Activated T-cell treated with anti-CD3 and anti-CD28 coated beads, Interleukin-2, amount 50 U/mL, for 24 hours (primary cell): Measurements from ENCODE around the gene AFTPH.

Experiments used
- DNase-seq: peaks from one replicate; pipeline ENCODE4 v3.0.0-alpha.2; 2020
- H3K27ac Mint-ChIP-seq: 2 replicates; pipeline ENCODE4 v1.8.0; 2020; ENCODE audit warnings: mild to moderate bottlenecking, mixed read lengths
- H3K27me3 Mint-ChIP-seq: 2 replicates; pipeline ENCODE4 v1.8.0; 2020; ENCODE audit warnings: mixed read lengths
- H3K36me3 Mint-ChIP-seq: 2 replicates; pipeline ENCODE4 v1.8.0; 2020; ENCODE audit warnings: low read depth, mixed read lengths
- H3K4me1 Mint-ChIP-seq: 2 replicates; pipeline ENCODE4 v1.8.0; 2020; ENCODE audit warnings: low read depth, mixed read lengths
- H3K4me3 Mint-ChIP-seq: 2 replicates; pipeline ENCODE4 v1.8.0; 2020; ENCODE audit warnings: mild to moderate bottlenecking, moderate library complexity, mixed read lengths
- H3K9me3 Mint-ChIP-seq: 2 replicates; pipeline ENCODE4 v1.8.0; 2020; ENCODE audit warnings: mixed read lengths

AFTPH gene

DNA sequence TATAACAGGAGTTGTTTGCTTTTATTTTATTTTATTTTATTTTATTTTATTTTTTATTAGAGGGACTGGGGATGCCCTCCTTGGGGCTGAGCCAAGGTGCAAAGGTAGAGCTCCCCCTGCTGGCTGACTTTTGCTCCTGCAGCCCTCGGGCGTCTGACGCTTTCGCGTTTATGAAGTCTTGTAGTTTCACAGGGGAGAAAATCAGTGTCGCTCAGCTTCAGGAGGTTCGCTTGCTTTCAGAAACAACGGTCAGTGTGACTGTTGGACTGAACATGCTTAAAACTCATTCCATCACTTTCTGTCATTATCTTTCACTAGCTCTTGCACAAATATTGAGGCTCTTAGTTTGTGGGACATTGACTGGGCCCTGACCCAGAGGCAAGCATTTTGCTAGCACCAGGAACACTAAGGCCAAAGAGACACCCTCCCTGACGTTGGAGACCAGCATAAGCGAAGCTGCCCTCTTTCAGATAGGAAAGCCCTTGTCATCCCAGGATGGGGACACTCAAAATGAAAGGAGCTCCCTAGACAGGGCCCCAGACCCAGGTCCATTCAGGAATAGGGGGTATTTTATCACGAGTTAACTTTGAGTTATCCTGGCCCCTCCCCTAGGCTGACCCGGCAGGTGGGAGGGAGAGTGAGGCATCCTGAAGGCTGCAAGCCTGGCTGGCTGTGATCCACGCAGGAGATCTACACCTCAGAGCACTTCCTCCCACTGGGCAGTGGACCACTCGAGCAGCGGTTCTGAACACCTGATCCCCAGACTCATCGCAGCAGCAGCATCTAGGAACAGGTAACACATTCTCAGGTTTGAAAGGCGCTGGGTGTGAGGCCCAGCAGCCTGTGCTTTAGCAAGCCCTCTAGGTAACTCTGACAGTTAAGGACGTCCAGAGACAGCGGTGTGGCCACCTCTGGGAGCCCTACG is 35.8 kb upstream of the AFTPH start:
- Mint-ChIP-seq H3K4me1 (peaks cover 9% of the 10 kb centered on the region), H3K36me3 (no peaks in the 10 kb centered on the region), H3K9me3 (no peaks in the 10 kb centered on the region), H3K27me3 (no peaks in the 10 kb centered on the region), H3K27ac (no peak overlapping the region), H3K4me3 (no peak overlapping the region)
- peak; percentile 86 for DNase-seq

DNA sequence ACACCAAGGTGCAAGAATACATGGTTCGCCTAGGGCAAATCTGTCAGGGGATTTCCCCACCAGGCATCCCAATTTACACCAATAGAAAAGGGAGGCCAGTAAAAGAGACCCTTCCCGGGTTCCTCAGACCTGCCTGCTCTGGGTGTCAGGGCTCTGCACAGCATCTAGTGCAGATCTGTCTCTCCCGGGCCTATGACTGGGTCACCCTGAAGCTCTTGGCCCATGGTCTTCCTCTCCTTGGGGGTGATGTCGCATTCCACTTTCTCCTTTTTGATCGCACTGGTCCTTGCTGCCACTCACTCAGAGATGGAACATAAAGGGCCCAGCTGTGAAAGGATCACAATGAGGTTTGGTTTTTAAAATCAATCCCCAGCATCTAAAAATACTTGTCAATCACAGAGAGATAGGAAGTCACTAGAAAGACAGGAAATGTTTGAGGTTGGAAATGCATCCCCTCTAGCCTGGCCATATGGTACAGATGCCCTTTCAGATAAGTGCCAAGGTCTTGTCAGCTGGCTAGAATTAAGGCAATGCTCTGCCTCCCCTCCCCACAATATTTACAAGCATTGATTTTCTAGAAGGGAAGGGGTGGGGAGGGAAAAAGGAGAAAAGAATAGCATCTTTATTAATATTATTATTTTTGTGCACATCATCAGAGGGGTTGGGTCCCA is 34.9 kb upstream of the AFTPH start:
- H3K36me3 Mint-ChIP-seq = no peaks in the 10 kb centered on the region
- H3K4me3 Mint-ChIP-seq = no peak overlapping the region
- no peaks in the 10 kb centered on the region for H3K27me3 Mint-ChIP-seq
- H3K27ac Mint-ChIP-seq = no peak overlapping the region
- DNase-seq = no peak
- no peaks in the 10 kb centered on the region for H3K9me3 Mint-ChIP-seq
- peaks cover 9% of the 10 kb centered on the region for H3K4me1 Mint-ChIP-seq

DNA sequence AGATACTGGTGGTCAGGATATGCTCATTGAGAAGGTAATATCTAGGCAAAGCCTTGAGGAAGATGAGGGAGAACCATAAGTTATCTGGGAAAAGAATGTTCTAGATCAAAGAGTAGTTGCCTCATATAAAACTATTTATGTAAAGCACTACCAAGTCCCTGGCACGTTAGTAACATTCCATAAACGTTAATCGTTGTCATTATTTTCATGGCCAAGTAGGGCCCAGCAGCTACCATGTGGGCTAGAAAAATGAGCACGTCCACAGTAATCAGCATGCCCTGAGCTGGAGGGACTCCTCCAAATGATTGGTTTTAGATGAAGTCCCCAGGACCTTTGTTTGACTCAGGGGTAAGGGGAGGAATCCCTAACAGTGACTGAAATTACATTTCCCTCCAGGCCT is 32.7 kb upstream of the AFTPH start:
- Mint-ChIP-seq H3K4me1 (peaks cover 9% of the 10 kb centered on the region), H3K36me3 (no peaks in the 10 kb centered on the region), H3K27ac (no peak overlapping the region), H3K4me3 (no peak overlapping the region), H3K9me3 (no peaks in the 10 kb centered on the region), H3K27me3 (peaks cover 2% of the 10 kb centered on the region)
- no peak for DNase-seq

GRCh38 chr2:64492272-64492671 is 31.9 kb upstream of the AFTPH start:
- H3K36me3 Mint-ChIP-seq = no peaks in the 10 kb centered on the region
- no peak overlapping the region for H3K4me3 Mint-ChIP-seq
- no peak overlapping the region for H3K27ac Mint-ChIP-seq
- DNase-seq = no peak
- peaks cover 2% of the 10 kb centered on the region for H3K27me3 Mint-ChIP-seq
- peaks cover 9% of the 10 kb centered on the region for H3K4me1 Mint-ChIP-seq
- no peaks in the 10 kb centered on the region for H3K9me3 Mint-ChIP-seq

- no peak overlapping the region for H3K4me3 Mint-ChIP-seq
- DNase-seq = no peak
- peaks cover 5% of the 10 kb centered on the region for H3K27me3 Mint-ChIP-seq
- no peak overlapping the region for H3K27ac Mint-ChIP-seq
- H3K9me3 Mint-ChIP-seq = no peaks in the 10 kb centered on the region
- no peaks in the 10 kb centered on the region for H3K36me3 Mint-ChIP-seq
- H3K4me1 Mint-ChIP-seq = peaks cover 9% of the 10 kb centered on the region
These were observed 31.3 kb upstream of the AFTPH start for GRCh38 chr2:64492821-64493220.

DNA sequence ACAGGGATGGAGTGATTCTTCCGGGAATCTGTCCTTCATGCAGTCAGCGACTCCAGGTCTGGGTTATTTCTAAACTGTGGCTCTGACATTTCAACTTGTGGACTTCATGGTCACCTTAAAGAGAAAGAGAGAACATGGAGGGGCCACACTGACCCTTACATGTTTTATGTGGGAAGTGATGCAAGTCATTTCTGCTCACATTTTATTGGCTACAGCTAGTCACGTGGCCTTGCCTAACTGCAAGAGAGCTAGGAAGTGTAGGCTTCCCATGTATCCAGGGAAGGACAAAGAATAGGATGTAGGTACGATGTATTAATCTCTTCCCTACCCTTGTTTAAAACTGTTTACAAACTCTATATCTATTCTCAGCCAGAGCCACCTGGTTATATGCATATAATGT is 30.3 kb upstream of the AFTPH start:
- no peak for DNase-seq
- no peaks in the 10 kb centered on the region for H3K36me3 Mint-ChIP-seq
- H3K4me3 Mint-ChIP-seq = no peak overlapping the region
- no peaks in the 10 kb centered on the region for H3K9me3 Mint-ChIP-seq
- peaks cover 3% of the 10 kb centered on the region for H3K4me1 Mint-ChIP-seq
- no peak overlapping the region for H3K27ac Mint-ChIP-seq
- H3K27me3 Mint-ChIP-seq = peaks cover 8% of the 10 kb centered on the region

GRCh38 chr2:64498438-64498837 is 25.7 kb upstream of the AFTPH start:
- DNase-seq = no peak
- peaks cover 10% of the 10 kb centered on the region for H3K27me3 Mint-ChIP-seq
- no peaks in the 10 kb centered on the region for H3K9me3 Mint-ChIP-seq

DNA sequence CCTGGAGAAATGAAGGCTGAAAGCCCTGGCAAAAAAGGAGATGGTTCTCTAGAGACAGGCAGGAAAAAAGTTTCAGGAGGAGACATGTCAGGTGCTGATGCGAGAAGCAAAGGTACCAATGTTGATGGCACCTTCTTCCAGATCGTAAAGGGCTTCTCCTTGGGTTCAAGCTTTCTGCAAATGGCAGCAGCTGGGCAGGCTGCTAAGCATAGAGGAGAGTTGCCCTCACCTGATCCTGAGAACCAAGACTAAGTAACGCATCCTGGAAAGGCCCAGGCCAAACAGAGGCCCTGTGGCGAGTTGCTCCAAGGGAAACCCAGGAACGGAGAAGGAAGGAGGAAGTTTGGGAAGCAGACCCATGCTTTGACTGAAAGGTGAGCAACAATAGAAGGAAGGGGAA is 23.6 kb upstream of the AFTPH start:
- Mint-ChIP-seq H3K27ac (no peak overlapping the region), H3K27me3 (peaks cover 10% of the 10 kb centered on the region), H3K36me3 (no peaks in the 10 kb centered on the region), H3K4me1 (peaks cover 5% of the 10 kb centered on the region), H3K4me3 (no peak overlapping the region), H3K9me3 (no peaks in the 10 kb centered on the region)
- no peak for DNase-seq

More at GRCh38 chr2:64498438-64498837, 25.7 kb upstream of the AFTPH start:
- H3K27ac Mint-ChIP-seq = no peak overlapping the region
- H3K4me3 Mint-ChIP-seq = no peak overlapping the region
- H3K36me3 Mint-ChIP-seq = no peaks in the 10 kb centered on the region
- H3K4me1 Mint-ChIP-seq = peaks cover 5% of the 10 kb centered on the region

DNA sequence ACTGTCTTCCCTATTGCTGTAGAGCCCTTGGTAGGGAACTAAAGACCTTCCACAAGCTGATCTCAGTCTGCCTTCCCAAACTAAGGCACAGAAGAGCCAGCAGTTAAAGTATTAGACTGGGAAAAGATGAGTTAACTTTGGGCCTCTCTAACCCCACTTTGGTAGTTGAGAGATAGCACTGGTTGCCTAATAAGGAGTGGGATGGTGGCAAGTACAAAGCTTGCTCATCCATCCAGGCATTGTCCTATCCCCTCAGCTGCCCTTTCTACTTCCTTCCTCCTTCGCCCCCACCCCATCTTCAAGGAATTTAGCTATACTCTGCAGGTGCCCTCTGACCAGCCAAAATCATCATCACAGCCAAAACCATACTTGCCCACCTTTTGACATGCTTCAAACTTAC is 22.2 kb upstream of the AFTPH start:
- no peak overlapping the region for H3K4me3 Mint-ChIP-seq
- H3K9me3 Mint-ChIP-seq = no peaks in the 10 kb centered on the region
- no peak for DNase-seq
- H3K27me3 Mint-ChIP-seq = peaks cover 8% of the 10 kb centered on the region
- no peaks in the 10 kb centered on the region for H3K36me3 Mint-ChIP-seq
- H3K27ac Mint-ChIP-seq = no peak overlapping the region
- peaks cover 5% of the 10 kb centered on the region for H3K4me1 Mint-ChIP-seq

GRCh38 chr2:64502860-64503259 is 21.3 kb upstream of the AFTPH start:
- no peak for DNase-seq
- no peaks in the 10 kb centered on the region for H3K9me3 Mint-ChIP-seq
- peaks cover 5% of the 10 kb centered on the region for H3K27me3 Mint-ChIP-seq
- H3K4me1 Mint-ChIP-seq = peaks cover 5% of the 10 kb centered on the region
- H3K4me3 Mint-ChIP-seq = no peak overlapping the region
- H3K27ac Mint-ChIP-seq = no peak overlapping the region
- no peaks in the 10 kb centered on the region for H3K36me3 Mint-ChIP-seq

DNA sequence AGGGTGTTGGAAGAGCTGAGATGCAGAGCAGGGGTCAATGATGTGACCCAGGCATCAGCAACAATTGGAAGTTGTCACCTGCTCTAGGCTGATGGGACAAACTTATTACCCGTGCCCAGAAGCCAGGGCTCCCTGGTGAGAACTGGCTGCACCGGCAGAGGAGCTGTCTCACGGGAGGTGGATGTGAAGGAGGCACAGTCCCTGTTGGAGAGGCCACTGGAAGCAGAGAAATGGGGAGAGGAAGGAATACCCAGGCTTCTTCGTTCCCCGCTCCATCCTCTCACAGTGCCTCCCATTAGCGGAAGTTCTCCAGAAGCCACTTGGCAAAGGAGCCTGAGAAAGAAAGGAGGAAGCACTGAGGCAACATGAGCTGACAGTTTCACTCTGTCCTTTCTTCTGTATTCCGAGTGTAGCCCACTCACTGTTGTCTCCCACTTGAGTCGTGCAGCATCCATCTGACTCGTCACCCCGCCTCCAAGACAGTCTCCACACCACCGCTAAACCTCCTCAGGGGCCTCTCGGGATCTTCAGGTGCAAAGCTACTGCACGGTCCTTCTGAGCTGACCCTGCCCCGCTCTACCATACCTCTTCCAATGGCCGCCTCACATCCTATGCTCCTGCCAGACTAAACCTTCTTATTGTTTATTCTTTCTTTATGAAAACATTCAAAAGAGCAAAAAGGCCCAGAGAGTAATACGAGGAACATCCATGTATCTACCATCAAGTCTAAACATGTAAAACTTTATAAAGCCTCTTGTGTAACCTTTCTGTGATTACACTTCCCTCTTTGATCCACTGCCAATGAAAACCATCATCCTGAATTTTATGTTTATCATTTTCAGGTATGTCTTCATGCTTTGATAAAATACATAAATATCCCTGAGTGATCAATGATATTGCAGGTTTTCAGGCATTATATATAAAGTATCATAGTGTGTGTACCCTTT is 19.1 kb upstream of the AFTPH start:
- H3K4me3 Mint-ChIP-seq = no peak overlapping the region
- H3K4me1 Mint-ChIP-seq = no peaks in the 10 kb centered on the region
- no peaks in the 10 kb centered on the region for H3K9me3 Mint-ChIP-seq
- DNase-seq = no peak
- no peaks in the 10 kb centered on the region for H3K27me3 Mint-ChIP-seq
- H3K36me3 Mint-ChIP-seq = no peaks in the 10 kb centered on the region
- H3K27ac Mint-ChIP-seq = no peak overlapping the region

DNA sequence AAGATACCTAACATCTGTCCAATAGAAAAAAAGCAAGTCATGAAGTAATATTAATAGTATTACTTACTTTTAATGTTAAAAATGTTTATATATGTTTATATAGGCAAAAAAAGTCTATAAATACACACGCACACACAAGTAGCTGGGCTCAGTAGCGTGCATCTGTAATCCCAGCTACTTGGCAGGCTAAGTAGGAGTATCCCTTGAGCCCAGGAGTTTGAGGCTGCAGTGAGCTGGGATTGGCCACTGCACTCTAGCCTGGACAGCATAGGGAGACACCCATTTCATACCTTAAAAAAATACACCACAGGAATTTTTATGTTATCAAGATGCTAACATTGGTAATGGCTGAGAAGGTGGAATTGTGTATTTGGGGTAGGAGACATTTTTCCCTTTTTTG is 17.4 kb upstream of the AFTPH start:
- no peak overlapping the region for H3K27ac Mint-ChIP-seq
- no peaks in the 10 kb centered on the region for H3K9me3 Mint-ChIP-seq
- no peaks in the 10 kb centered on the region for H3K36me3 Mint-ChIP-seq
- H3K4me1 Mint-ChIP-seq = no peaks in the 10 kb centered on the region
- H3K27me3 Mint-ChIP-seq = no peaks in the 10 kb centered on the region
- no peak for DNase-seq
- H3K4me3 Mint-ChIP-seq = no peak overlapping the region

GRCh38 chr2:64514008-64514407 is 10.1 kb upstream of the AFTPH start:
- Mint-ChIP-seq H3K4me3 (no peak overlapping the region), H3K4me1 (no peaks in the 10 kb centered on the region)

GRCh38 chr2:64515086-64515485 is 9.0 kb upstream of the AFTPH start:
- H3K4me3 Mint-ChIP-seq = no peak overlapping the region
- H3K27ac Mint-ChIP-seq = no peak overlapping the region
- no peaks in the 10 kb centered on the region for H3K27me3 Mint-ChIP-seq
- H3K9me3 Mint-ChIP-seq = no peaks in the 10 kb centered on the region
- no peaks in the 10 kb centered on the region for H3K36me3 Mint-ChIP-seq
- H3K4me1 Mint-ChIP-seq = no peaks in the 10 kb centered on the region
- DNase-seq = no peak

More at GRCh38 chr2:64514008-64514407, 10.1 kb upstream of the AFTPH start:
- H3K36me3 Mint-ChIP-seq = no peaks in the 10 kb centered on the region
- DNase-seq = no peak
- H3K27me3 Mint-ChIP-seq = no peaks in the 10 kb centered on the region
- no peaks in the 10 kb centered on the region for H3K9me3 Mint-ChIP-seq
- no peak overlapping the region for H3K27ac Mint-ChIP-seq
